HEK293 (cell line): ENCODE data around the gene BET1.

Experiments
- CTCF ChIA-PET: fragments of 350-600 bp; formaldehyde crosslinking; extraction: SDS; loops from one replicate; lab custom pipeline; 2021; ENCODE audit warnings: antibody characterized with exemption; lab: Yijun Ruan, JAX
- POLR2A ChIA-PET: fragments of 300-600 bp; formaldehyde crosslinking; extraction: SDS; loops from one replicate; lab custom pipeline; 2020; ENCODE audit warnings: antibody characterized with exemption, inconsistent platforms; lab: Yijun Ruan, JAX
- H3K27ac ChIP-seq: fragments of 200-500 bp; sonication (Bioruptor generic); 2 replicates; pipeline ENCODE4 v1.5.1; 2014; ENCODE audit warnings: low read depth, low read length, control low read depth, inconsistent platforms; ENCODE audit errors: extremely low read depth
- H3K36me3 ChIP-seq, 2 experiments: fragments of 200-500 bp in 1 of 2; sonication (Bioruptor generic) in 1 of 2; 1 replicate in 1 of 2; 2 replicates in 1 of 2; pipeline ENCODE4 v1.5.1; 2014 to 2017; ENCODE audit warnings: inconsistent platforms in 2 of 2, low read length in 2 of 2; ENCODE audit not compliant: control insufficient read depth in 2 of 2, insufficient read depth in 1 of 2
- H3K4me1 ChIP-seq: fragments of 200-500 bp; sonication (Bioruptor generic); 2 replicates; pipeline ENCODE4 v1.5.1; 2014; ENCODE audit warnings: mild to moderate bottlenecking, low read length, inconsistent platforms; ENCODE audit not compliant: control insufficient read depth, insufficient read depth
- H3K4me3 ChIP-seq: 2 replicates; pipeline ENCODE4 v1.5.1; 2011; ENCODE audit warnings: low read depth, mild to moderate bottlenecking, control low read depth, low read length, moderate library complexity
- H3K9me3 ChIP-seq: fragments of 200-500 bp; sonication (Bioruptor generic); 2 replicates; pipeline ENCODE4 v1.5.1; 2014; ENCODE audit warnings: low read depth, low read length, inconsistent platforms; ENCODE audit not compliant: control insufficient read depth, insufficient read depth
- HOXA7 ChIP-seq: sonication (generic); formaldehyde crosslinking; IDR thresholded peaks from 2 replicates; pipeline ENCODE4 v1.8.1; 2022; ENCODE audit warnings: missing genetic modification reagents, borderline replicate concordance
- REST ChIP-seq: fragments of 450-650 bp; formaldehyde crosslinking; IDR thresholded peaks from 2 replicates; pipeline ENCODE4 v1.5.1; 2016; ENCODE audit warnings: missing biosample characterization, missing genetic modification characterization
- SETDB1 ChIP-seq: IDR thresholded peaks from one replicate; pipeline ENCODE4 v1.6.1; 2017; ENCODE audit warnings: mild to moderate bottlenecking, low read length, moderate library complexity, mixed read lengths; ENCODE audit not compliant: insufficient read length
- SP3 ChIP-seq: fragments of 450-650 bp; formaldehyde crosslinking; IDR thresholded peaks from 2 replicates; pipeline ENCODE4 v1.5.1; 2016; ENCODE audit warnings: missing biosample characterization, missing genetic modification characterization
- TCF7L2 ChIP-seq: IDR thresholded peaks from 2 replicates; pipeline ENCODE4 v1.6.1; 2011; ENCODE audit warnings: low read depth, mild to moderate bottlenecking, inconsistent platforms, low read length, moderate library complexity, borderline replicate concordance
- TSHZ1 ChIP-seq: fragments of 450-650 bp; formaldehyde crosslinking; IDR thresholded peaks from 2 replicates; pipeline ENCODE4 v1.5.1; 2016; ENCODE audit warnings: missing biosample characterization, missing genetic modification characterization, borderline replicate concordance
- YY1 ChIP-seq: fragments of 450-650 bp; formaldehyde crosslinking; IDR thresholded peaks from 2 replicates; pipeline ENCODE4 v1.5.1; 2018; ENCODE audit warnings: missing biosample characterization, missing genetic modification characterization
- ZBTB7A ChIP-seq: fragments of 450-650 bp; formaldehyde crosslinking; IDR thresholded peaks from 2 replicates; pipeline ENCODE4 v1.5.1; 2016; ENCODE audit warnings: low read depth, missing biosample characterization, missing genetic modification characterization
- ZFHX2 ChIP-seq: fragments of 450-650 bp; formaldehyde crosslinking; conservative IDR thresholded peaks from 2 replicates; pipeline ENCODE4 v1.5.1; 2016; ENCODE audit warnings: missing biosample characterization, missing genetic modification characterization
- ZFP41 ChIP-seq: fragments of 450-650 bp; formaldehyde crosslinking; IDR thresholded peaks from 2 replicates; pipeline ENCODE4 v1.5.1; 2016; ENCODE audit warnings: missing biosample characterization, missing genetic modification characterization, borderline replicate concordance
- ZFP69B ChIP-seq: fragments of 450-650 bp; formaldehyde crosslinking; IDR thresholded peaks from 2 replicates; pipeline ENCODE4 v1.5.1; 2016; ENCODE audit warnings: missing biosample characterization, missing genetic modification characterization
- ZNF112 ChIP-seq: fragments of 450-650 bp; formaldehyde crosslinking; IDR thresholded peaks from 2 replicates; pipeline ENCODE4 v1.5.0; 2017; ENCODE audit warnings: missing biosample characterization, missing genetic modification characterization
- ZNF169 ChIP-seq: fragments of 450-650 bp; formaldehyde crosslinking; IDR thresholded peaks from 2 replicates; pipeline ENCODE4 v1.5.1; 2016; ENCODE audit warnings: missing biosample characterization, missing genetic modification characterization
- ZNF239 ChIP-seq: fragments of 450-650 bp; formaldehyde crosslinking; IDR thresholded peaks from 2 replicates; pipeline ENCODE4 v1.5.1; 2016; ENCODE audit warnings: missing biosample characterization, missing genetic modification characterization
- ZNF37A ChIP-seq: fragments of 450-650 bp; IDR thresholded peaks from 2 replicates; pipeline ENCODE4 v1.5.1; 2018; ENCODE audit warnings: missing biosample characterization, missing genetic modification characterization
- ZNF394 ChIP-seq: fragments of 450-650 bp; formaldehyde crosslinking; IDR thresholded peaks from 2 replicates; pipeline ENCODE4 v1.5.1; 2016; ENCODE audit warnings: missing biosample characterization, missing genetic modification characterization, mild to moderate bottlenecking, moderate library complexity, borderline replicate concordance
- ZNF433 ChIP-seq: fragments of 450-650 bp; formaldehyde crosslinking; IDR thresholded peaks from 2 replicates; pipeline ENCODE4 v1.5.1; 2016; ENCODE audit warnings: missing biosample characterization, missing genetic modification characterization, low read depth
- ZNF514 ChIP-seq: fragments of 450-650 bp; formaldehyde crosslinking; IDR thresholded peaks from 2 replicates; pipeline ENCODE4 v1.5.1; 2016; ENCODE audit warnings: missing biosample characterization, missing genetic modification characterization
- ZNF529 ChIP-seq: fragments of 450-650 bp; formaldehyde crosslinking; IDR thresholded peaks from 2 replicates; pipeline ENCODE4 v1.5.1; 2017; ENCODE audit warnings: missing genetic modification characterization, missing biosample characterization; ENCODE audit not compliant: insufficient replicate concordance
- ZNF549 ChIP-seq: fragments of 450-650 bp; IDR thresholded peaks from 2 replicates; pipeline ENCODE4 v1.5.1; 2018; ENCODE audit warnings: missing biosample characterization, missing genetic modification characterization, mild to moderate bottlenecking, inconsistent platforms, moderate library complexity
- ZNF560 ChIP-seq: fragments of 450-650 bp; formaldehyde crosslinking; IDR thresholded peaks from 2 replicates; pipeline ENCODE4 v1.5.1; 2017; ENCODE audit warnings: missing biosample characterization, missing genetic modification characterization, borderline replicate concordance
- ZNF571 ChIP-seq: fragments of 450-650 bp; formaldehyde crosslinking; IDR thresholded peaks from 2 replicates; pipeline ENCODE4 v1.5.0; 2017; ENCODE audit warnings: missing biosample characterization, missing genetic modification characterization
- ZNF600 ChIP-seq: fragments of 450-650 bp; formaldehyde crosslinking; IDR thresholded peaks from 2 replicates; pipeline ENCODE4 v1.5.1; 2016; ENCODE audit warnings: missing biosample characterization, missing genetic modification characterization
- ZNF654 ChIP-seq: fragments of 450-650 bp; formaldehyde crosslinking; IDR thresholded peaks from 2 replicates; pipeline ENCODE4 v1.5.1; 2016; ENCODE audit warnings: low read depth, missing biosample characterization, missing genetic modification characterization
- ZNF768 ChIP-seq: fragments of 450-650 bp; formaldehyde crosslinking; IDR thresholded peaks from 2 replicates; pipeline ENCODE4 v1.5.1; 2018; ENCODE audit warnings: missing biosample characterization, mild to moderate bottlenecking, missing genetic modification characterization
- ZNF777 ChIP-seq: fragments of 450-650 bp; formaldehyde crosslinking; IDR thresholded peaks from 2 replicates; pipeline ENCODE4 v1.5.1; 2017; ENCODE audit warnings: missing biosample characterization, missing genetic modification characterization, borderline replicate concordance
- ZNF843 ChIP-seq: fragments of 450-650 bp; formaldehyde crosslinking; IDR thresholded peaks from 2 replicates; pipeline ENCODE4 v1.5.1; 2016; ENCODE audit warnings: missing biosample characterization, missing genetic modification characterization
- ZSCAN30 ChIP-seq: fragments of 450-650 bp; IDR thresholded peaks from 2 replicates; pipeline ENCODE4 v1.5.1; 2018; ENCODE audit warnings: missing biosample characterization, mild to moderate bottlenecking, missing genetic modification characterization, moderate library complexity
- TF ChIP-seq, protein P1 (sequence below): fragments of 450-650 bp; formaldehyde crosslinking; IDR thresholded peaks from 2 replicates; pipeline ENCODE4 v1.5.1; 2016; ENCODE audit warnings: missing biosample characterization, missing genetic modification characterization

BET1 gene

DNA sequence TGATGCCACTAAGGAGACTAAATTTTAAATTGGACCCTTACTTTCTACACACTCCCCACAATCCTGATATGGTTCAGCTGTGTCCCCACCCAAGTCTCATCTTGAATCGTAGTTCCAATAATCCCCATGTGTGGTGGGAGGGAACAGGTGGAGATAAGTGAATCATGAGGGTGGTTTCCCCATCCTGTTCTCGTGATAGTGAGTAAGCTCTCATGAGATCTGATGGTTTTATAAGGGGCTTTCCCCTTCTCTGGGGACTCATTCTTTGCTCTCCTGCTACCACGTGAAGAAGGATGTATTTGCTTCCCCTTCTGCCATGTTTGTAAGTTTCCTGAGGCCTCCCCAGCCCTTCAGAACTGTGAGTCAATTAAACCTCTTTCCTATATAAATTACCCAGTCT is 18.4 kb upstream of the BET1 start:
- H3K4me3 ChIP-seq = no peak overlapping the region
- ChIA-PET POLR2A (no interaction called here), CTCF (interaction anchor here (0.7 to 1.1 kb wide), 3 partner anchors 65 to 120 kb away, joined by 3 read pairs; no protein-coding TSS in a partner anchor)
- H3K27ac ChIP-seq = no peak overlapping the region
- no peaks in the 10 kb centered on the region for H3K9me3 ChIP-seq
- H3K4me1 ChIP-seq = no peaks in the 10 kb centered on the region
- TF ChIP-seq ZNF514 (tag by site-specific recombination) (no peak), ZSCAN30 (tag by site-specific recombination) (no peak), HOXA7 (CRISPR knock-in tag) (no peak), ZNF37A (tag by site-specific recombination) (no peak), ZFP41 (no peak), ZNF529 (no peak), ZNF560 (no peak), ZNF549 (tag by site-specific recombination) (no peak), ZNF433 (no peak), ZNF112 (tag by site-specific recombination) (no peak), REST (tag by site-specific recombination) (no peak), ZNF768 (tag by site-specific recombination) (no peak), ZNF394 (tag by site-specific recombination) (no peak), ZNF777 (tag by site-specific recombination) (no peak), ZFHX2 (tag by site-specific recombination) (no peak), ZFP69B (tag by site-specific recombination) (no peak), TCF7L2 (no peak), YY1 (tag by site-specific recombination) (no peak), ZNF571 (tag by site-specific recombination) (no peak), TSHZ1 (tag by site-specific recombination) (no peak)
- H3K36me3 ChIP-seq = no peaks in the 10 kb centered on the region

GRCh38 chr7:94016786-94017185 is 12.6 kb upstream of the BET1 start:
- CTCF ChIA-PET = interaction anchor here (0.5 to 0.6 kb wide), 2 partner anchors 379 to 1279 kb away, joined by 3 to 4 read pairs; no protein-coding TSS in a partner anchor
- POLR2A ChIA-PET = no interaction called here
- Histone ChIP-seq H3K36me3 (no peaks in the 10 kb centered on the region), H3K9me3 (no peaks in the 10 kb centered on the region), H3K27ac (no peak overlapping the region), H3K4me3 (no peak overlapping the region), H3K4me1 (no peaks in the 10 kb centered on the region)
- no peak for TF ChIP-seq SP3 (tag by site-specific recombination)
- TF ChIP-seq ZNF600 (tag by site-specific recombination) = no peak
- no peak for TF ChIP-seq ZNF654 (tag by site-specific recombination)
- TF ChIP-seq SETDB1 = no peak
- TF ChIP-seq, protein P1, sequence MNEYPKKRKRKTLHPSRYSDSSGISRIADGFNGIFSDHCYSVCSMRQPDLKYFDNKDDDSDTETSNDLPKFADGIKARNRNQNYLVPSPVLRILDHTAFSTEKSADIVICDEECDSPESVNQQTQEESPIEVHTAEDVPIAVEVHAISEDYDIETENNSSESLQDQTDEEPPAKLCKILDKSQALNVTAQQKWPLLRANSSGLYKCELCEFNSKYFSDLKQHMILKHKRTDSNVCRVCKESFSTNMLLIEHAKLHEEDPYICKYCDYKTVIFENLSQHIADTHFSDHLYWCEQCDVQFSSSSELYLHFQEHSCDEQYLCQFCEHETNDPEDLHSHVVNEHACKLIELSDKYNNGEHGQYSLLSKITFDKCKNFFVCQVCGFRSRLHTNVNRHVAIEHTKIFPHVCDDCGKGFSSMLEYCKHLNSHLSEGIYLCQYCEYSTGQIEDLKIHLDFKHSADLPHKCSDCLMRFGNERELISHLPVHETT = no peak
- no peak for TF ChIP-seq ZNF239
- no peak for TF ChIP-seq ZBTB7A (tag by site-specific recombination)
- TF ChIP-seq ZNF169 (tag by site-specific recombination) = no peak
- TF ChIP-seq ZNF843 (tag by site-specific recombination) = no peak
